Neural crest cell (in vitro differentiated cells): ENCODE results near the gene CAPN5. TPM values are rescaled to one million over a fixed set of nuclear protein-coding genes. Genes with fewer than 3 reads are reported as not detected.

Experiments used
- DNase-seq: peaks from one replicate; pipeline ENCODE4 v3.0.0; 2021; ENCODE audit warnings: low read depth, mixed read lengths, low spot score
- H3K27ac Mint-ChIP-seq: one replicate; pipeline ENCODE4 v1.8.0; 2021; ENCODE audit warnings: mild to moderate bottlenecking, mixed read lengths; ENCODE audit not compliant: unreplicated experiment
- H3K27me3 Mint-ChIP-seq: 2 replicates; pipeline ENCODE4 v1.8.0; 2021; ENCODE audit warnings: low read depth, mild to moderate bottlenecking, mixed read lengths
- H3K36me3 Mint-ChIP-seq: 2 replicates; pipeline ENCODE4 v1.8.0; 2021; ENCODE audit warnings: low read depth, mild to moderate bottlenecking, mixed read lengths
- H3K4me1 Mint-ChIP-seq: 2 replicates; pipeline ENCODE4 v1.8.0; 2021; ENCODE audit warnings: mixed read lengths
- H3K4me3 Mint-ChIP-seq: one replicate; pipeline ENCODE4 v1.8.0; 2021; ENCODE audit warnings: mild to moderate bottlenecking, mixed read lengths
- H3K9me3 Mint-ChIP-seq: 2 replicates; pipeline ENCODE4 v1.8.0; 2021; ENCODE audit warnings: mixed read lengths
- CTCF ChIP-seq: fragments of 200-600 bp; sonication (generic); conservative IDR thresholded peaks from 2 replicates; pipeline ENCODE4 v1.5.0; 2021; ENCODE audit warnings: antibody characterized with exemption, mild to moderate bottlenecking
- total RNA-seq: library from RNA; stranded (reverse); gene quantifications from 2 replicates; pipeline ENCODE4 v1.2.1, GENCODE V29; 2021

The CAPN5 gene
- total RNA-seq, 1 donor from 2014 or later = 25.8 TPM

- peaks cover 22% of the 10 kb centered on the region for H3K4me1 Mint-ChIP-seq
- H3K4me3 Mint-ChIP-seq = no peak overlapping the region
- H3K36me3 Mint-ChIP-seq = no peaks in the 10 kb centered on the region
- no peaks in the 10 kb centered on the region for H3K9me3 Mint-ChIP-seq
- H3K27me3 Mint-ChIP-seq = peaks cover 12% of the 10 kb centered on the region
- TF ChIP-seq CTCF = no peak
- DNase-seq = no peak
- no peak overlapping the region for H3K27ac Mint-ChIP-seq
These were observed 80.2 kb downstream of the CAPN5 start for GRCh38 chr11:77147036-77147315.

- Mint-ChIP-seq H3K9me3 (no peaks in the 10 kb centered on the region), H3K4me3 (no peak overlapping the region), H3K27me3 (peaks cover 12% of the 10 kb centered on the region), H3K27ac (no peak overlapping the region), H3K36me3 (no peaks in the 10 kb centered on the region), H3K4me1 (peaks cover 26% of the 10 kb centered on the region)
- no peak for TF ChIP-seq CTCF
- no peak for DNase-seq
These were observed 81.0 kb downstream of the CAPN5 start for GRCh38 chr11:77147668-77148321.

- no peak for TF ChIP-seq CTCF
- peaks cover 12% of the 10 kb centered on the region for H3K27me3 Mint-ChIP-seq
- H3K4me1 Mint-ChIP-seq = peaks cover 34% of the 10 kb centered on the region
- H3K9me3 Mint-ChIP-seq = no peaks in the 10 kb centered on the region
- no peak overlapping the region for H3K27ac Mint-ChIP-seq
- H3K4me3 Mint-ChIP-seq = no peak overlapping the region
- H3K36me3 Mint-ChIP-seq = no peaks in the 10 kb centered on the region
- DNase-seq = no peak
These were observed 82.4 kb downstream of the CAPN5 start for GRCh38 chr11:77148963-77149715.

- H3K27me3 Mint-ChIP-seq = peaks cover 12% of the 10 kb centered on the region
- DNase-seq = no peak
- peaks cover 34% of the 10 kb centered on the region for H3K4me1 Mint-ChIP-seq
- no peak overlapping the region for H3K4me3 Mint-ChIP-seq
- H3K9me3 Mint-ChIP-seq = no peaks in the 10 kb centered on the region
- no peak overlapping the region for H3K27ac Mint-ChIP-seq
- TF ChIP-seq CTCF = no peak
- H3K36me3 Mint-ChIP-seq = no peaks in the 10 kb centered on the region
These were observed 83.1 kb downstream of the CAPN5 start for GRCh38 chr11:77149716-77150392.

GRCh38 chr11:77150836-77151235 lies 84.1 kb downstream of the CAPN5 start:
- no peaks in the 10 kb centered on the region for H3K9me3 Mint-ChIP-seq
- H3K27ac Mint-ChIP-seq = no peak overlapping the region
- H3K4me1 Mint-ChIP-seq = peaks cover 34% of the 10 kb centered on the region
- H3K36me3 Mint-ChIP-seq = no peaks in the 10 kb centered on the region
- H3K4me3 Mint-ChIP-seq = no peak overlapping the region
- H3K27me3 Mint-ChIP-seq = peaks cover 12% of the 10 kb centered on the region
- TF ChIP-seq CTCF = no peak
- DNase-seq = no peak
